PC-9 (cell line): ENCODE data around the gene THEMIS. TPM values are rescaled to one million over a fixed set of nuclear protein-coding genes. Genes with fewer than 3 reads are reported as not detected.

Experiments
- BruUV-seq: library from RNA; stranded (reverse); fragments of 400-500 nt; replicated peaks from 2 replicates; lab custom pipeline; 2021; lab: Mats Ljungman, UMichigan
- CTCF ChIA-PET: fragments of 300-600 bp; sonication (Branson Sonifier 250); formaldehyde crosslinking; loops from one replicate; lab custom pipeline; 2022; ENCODE audit warnings: antibody characterized with exemption; lab: Charles Lee
- POLR2A ChIA-PET: fragments of 300-600 bp; sonication (Branson Sonifier 250); formaldehyde crosslinking; loops from one replicate; lab custom pipeline; 2022; ENCODE audit warnings: antibody characterized with exemption; ENCODE audit not compliant: unreplicated experiment; lab: Charles Lee
- DNase-seq, 2 experiments: peaks; one replicate each; pipeline versions ENCODE4 v3.0.0 to v3.0.0-alpha.2; 2015 to 2022; ENCODE audit warnings: mixed read lengths in 1 of 2
- H2AFZ ChIP-seq: fragments of 200-600 bp; sonication (generic); 2 replicates; pipeline ENCODE4 v1.8.1; 2017; ENCODE audit warnings: antibody characterized with exemption
- H3F3A ChIP-seq: fragments of 200-600 bp; sonication (generic); 2 replicates; pipeline ENCODE4 v1.8.1; 2017; ENCODE audit warnings: antibody characterized with exemption, mild to moderate bottlenecking, low read depth; ENCODE audit not compliant: insufficient read depth
- H3K27ac ChIP-seq: fragments of 200-600 bp; sonication (generic); 2 replicates; pipeline ENCODE4 v1.6.1; 2016; ENCODE audit warnings: mixed run types
- H3K27me3 ChIP-seq: fragments of 200-600 bp; sonication (generic); 2 replicates; pipeline ENCODE4 v1.6.1; 2016; ENCODE audit warnings: low read depth, mixed run types; ENCODE audit not compliant: insufficient read depth
- H3K36me3 ChIP-seq: fragments of 200-600 bp; sonication (generic); 2 replicates; pipeline ENCODE4 v1.6.1; 2016; ENCODE audit warnings: low read depth, mixed run types
- H3K4me1 ChIP-seq: fragments of 200-600 bp; sonication (generic); replicated peaks from 2 replicates; pipeline ENCODE4 v1.6.1; 2016; ENCODE audit warnings: mixed run types; ENCODE audit not compliant: insufficient read depth
- H3K4me2 ChIP-seq: fragments of 200-600 bp; sonication (generic); 2 replicates; pipeline ENCODE4 v1.6.1; 2017; ENCODE audit warnings: mixed run types
- H3K4me3 ChIP-seq: fragments of 200-600 bp; sonication (generic); 2 replicates; pipeline ENCODE4 v1.6.1; 2016; ENCODE audit warnings: mixed run types
- H3K79me2 ChIP-seq: fragments of 200-600 bp; sonication (generic); 2 replicates; pipeline ENCODE4 v1.6.1; 2017; ENCODE audit warnings: low read depth, mixed run types
- H3K9me2 ChIP-seq: fragments of 200-600 bp; sonication (generic); 2 replicates; pipeline ENCODE4 v1.8.1; 2017; ENCODE audit warnings: mild to moderate bottlenecking; ENCODE audit not compliant: insufficient read depth
- H3K9me3 ChIP-seq: fragments of 200-600 bp; sonication (generic); 2 replicates; pipeline ENCODE4 v1.8.1; 2016; ENCODE audit warnings: low read depth; ENCODE audit not compliant: insufficient read depth
- H4K20me1 ChIP-seq: fragments of 200-600 bp; sonication (generic); 2 replicates; pipeline ENCODE4 v1.8.1; 2017; ENCODE audit not compliant: insufficient read depth
- CTCF ChIP-seq: fragments of 200-600 bp; sonication (generic); conservative IDR thresholded peaks from 2 replicates; pipeline ENCODE4 v1.6.1; 2017; ENCODE audit warnings: mixed run types, antibody characterized with exemption, mild to moderate bottlenecking, moderate library complexity
- EZH2 ChIP-seq: fragments of 200-600 bp; sonication (generic); IDR thresholded peaks from 2 replicates; pipeline ENCODE4 v1.8.0; 2017; ENCODE audit warnings: antibody characterized with exemption, low read depth
- intact Hi-C: fragments of 100-400 bp; cut with micrococcal nuclease; formaldehyde crosslinking; loops from one replicate; pipeline ENCODE4 v1.10.0; 2022; ENCODE audit not compliant: unreplicated experiment
- total RNA-seq: library from RNA; stranded (reverse); gene quantifications from 2 replicates; pipeline ENCODE4 v1.2.3, GENCODE V29; 2021

THEMIS gene
- total RNA-seq, 1 experiment from 2014 or later: not detected

DNA sequence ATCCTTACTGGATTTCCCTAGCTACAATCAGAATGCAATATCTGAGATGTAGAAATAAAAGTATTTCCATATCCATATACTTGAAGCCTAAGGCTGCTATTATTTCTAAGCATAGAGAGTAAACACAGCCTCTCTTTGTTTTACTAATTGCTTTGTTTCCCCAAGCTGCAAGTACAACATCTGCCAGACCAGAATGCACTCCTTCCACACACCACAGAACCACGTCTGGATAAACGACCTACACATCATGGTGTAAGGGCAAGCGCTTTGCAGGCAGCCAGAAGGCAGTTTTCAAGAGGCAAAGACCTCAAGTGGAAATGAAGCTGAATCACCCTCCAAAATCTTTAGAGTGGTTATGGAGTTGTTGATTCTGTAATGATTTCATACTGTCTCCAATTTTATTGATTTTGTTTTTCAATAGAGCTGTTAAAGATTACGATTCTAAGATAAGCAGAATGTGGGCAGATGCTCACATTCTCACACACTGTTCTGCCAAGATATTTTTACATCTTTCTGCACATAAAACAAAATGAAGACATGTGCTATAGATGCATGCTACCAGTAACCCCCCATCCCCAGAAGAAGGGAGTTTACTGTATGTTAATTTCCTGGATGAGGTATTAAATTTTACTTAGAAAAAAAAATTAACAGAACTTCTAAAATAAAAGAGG, 88.8 kb downstream of the THEMIS start:
- H3F3A ChIP-seq: no peaks in the 10 kb centered on the region
- TF ChIP-seq CTCF (no peak), EZH2 (no peak)
- H3K4me1 ChIP-seq: no peaks in the 10 kb centered on the region
- no peak overlapping the region for H2AFZ ChIP-seq
- BruUV-seq: no TSS peak
- H3K4me2 ChIP-seq: no peak overlapping the region
- intact Hi-C loops: no loop called here
- H3K27ac ChIP-seq: no peak overlapping the region
- no peaks in the 10 kb centered on the region for H3K9me2 ChIP-seq
- H4K20me1 ChIP-seq: no peaks in the 10 kb centered on the region
- H3K9me3 ChIP-seq: no peaks in the 10 kb centered on the region
- CTCF ChIA-PET: no interaction called here
- POLR2A ChIA-PET: no interaction called here
- H3K27me3 ChIP-seq: no peaks in the 10 kb centered on the region
- H3K79me2 ChIP-seq: no peaks in the 10 kb centered on the region
- H3K36me3 ChIP-seq: no peaks in the 10 kb centered on the region
- H3K4me3 ChIP-seq: no peak overlapping the region
- no peak for DNase-seq

- no TSS peak for BruUV-seq
Observed at GRCh38 chr6:127807806-127808517, 92.9 kb downstream of the THEMIS start.

GRCh38 chr6:127796713-127797112, 104.1 kb downstream of the THEMIS start:
- CTCF ChIA-PET: no interaction called here
- H4K20me1 ChIP-seq: no peaks in the 10 kb centered on the region

More at GRCh38 chr6:127807806-127808517, 92.9 kb downstream of the THEMIS start:
- no peaks in the 10 kb centered on the region for H4K20me1 ChIP-seq
- CTCF ChIA-PET: no interaction called here
- no peaks in the 10 kb centered on the region for H3K79me2 ChIP-seq
- H3K4me3 ChIP-seq: no peak overlapping the region
- POLR2A ChIA-PET: interaction anchor here (0.7 kb wide), 1 partner anchor 578 kb away, joined by 13 read pairs; no protein-coding TSS in a partner anchor
- intact Hi-C loops: no loop called here
- TF ChIP-seq EZH2 (no peak), CTCF (no peak)
- H2AFZ ChIP-seq: no peak overlapping the region
- H3K4me2 ChIP-seq: no peak overlapping the region
- peaks cover 5% of the 10 kb centered on the region; the same call in 1 of the 2 replicates for H3K9me2 ChIP-seq
- no peaks in the 10 kb centered on the region for H3K36me3 ChIP-seq
- H3K27me3 ChIP-seq: no peaks in the 10 kb centered on the region
- DNase-seq: no peak
- no peak overlapping the region for H3K27ac ChIP-seq
- H3F3A ChIP-seq: no peaks in the 10 kb centered on the region
- no peaks in the 10 kb centered on the region for H3K9me3 ChIP-seq
- H3K4me1 ChIP-seq: no peaks in the 10 kb centered on the region

More at GRCh38 chr6:127796713-127797112, 104.1 kb downstream of the THEMIS start:
- Histone ChIP-seq H3K27ac (no peak overlapping the region), H3K4me1 (no peaks in the 10 kb centered on the region), H3K9me3 (no peaks in the 10 kb centered on the region; the same call in 1 of the 2 replicates), H3K27me3 (no peaks in the 10 kb centered on the region), H3F3A (no peaks in the 10 kb centered on the region), H3K4me2 (no peak overlapping the region), H3K4me3 (no peak overlapping the region), H2AFZ (no peak overlapping the region), H3K79me2 (no peaks in the 10 kb centered on the region), H3K9me2 (no peaks in the 10 kb centered on the region), H3K36me3 (no peaks in the 10 kb centered on the region)
- no TSS peak for BruUV-seq
- no peak for DNase-seq
- intact Hi-C loops: no loop called here
- POLR2A ChIA-PET: no interaction called here
- no peak for TF ChIP-seq CTCF
- TF ChIP-seq EZH2: no peak
